Measurements from ENCODE around the gene PABPN1L.
"Not testable (repeated sequence)": the region's sequence is repeated elsewhere in the genome, so short reads cannot be mapped to it uniquely, and the experiment has no call there.

PABPN1L gene

DNA sequence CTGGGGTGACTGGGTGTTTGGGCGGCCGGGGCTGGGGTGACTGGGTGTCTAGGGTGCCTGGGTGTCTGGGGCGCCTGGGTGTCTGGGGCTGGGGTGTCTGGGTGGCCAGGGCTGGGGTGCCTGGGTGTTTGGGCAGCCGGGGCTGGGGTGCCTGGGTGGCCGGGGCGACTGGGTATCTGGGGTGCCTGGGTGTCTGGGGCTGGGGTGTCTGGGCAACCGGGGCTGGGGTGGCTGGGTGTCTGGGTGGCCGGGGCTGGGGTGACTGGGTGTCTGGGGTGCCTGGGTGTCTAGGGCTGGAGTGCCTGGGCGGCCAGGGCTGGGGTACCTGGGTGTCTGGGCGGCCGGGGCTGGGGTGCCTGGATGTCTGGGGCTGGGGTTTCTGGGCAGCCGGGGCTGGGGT is 41.3 kb downstream of the PABPN1L start:
- no peak for DNase-seq

DNA sequence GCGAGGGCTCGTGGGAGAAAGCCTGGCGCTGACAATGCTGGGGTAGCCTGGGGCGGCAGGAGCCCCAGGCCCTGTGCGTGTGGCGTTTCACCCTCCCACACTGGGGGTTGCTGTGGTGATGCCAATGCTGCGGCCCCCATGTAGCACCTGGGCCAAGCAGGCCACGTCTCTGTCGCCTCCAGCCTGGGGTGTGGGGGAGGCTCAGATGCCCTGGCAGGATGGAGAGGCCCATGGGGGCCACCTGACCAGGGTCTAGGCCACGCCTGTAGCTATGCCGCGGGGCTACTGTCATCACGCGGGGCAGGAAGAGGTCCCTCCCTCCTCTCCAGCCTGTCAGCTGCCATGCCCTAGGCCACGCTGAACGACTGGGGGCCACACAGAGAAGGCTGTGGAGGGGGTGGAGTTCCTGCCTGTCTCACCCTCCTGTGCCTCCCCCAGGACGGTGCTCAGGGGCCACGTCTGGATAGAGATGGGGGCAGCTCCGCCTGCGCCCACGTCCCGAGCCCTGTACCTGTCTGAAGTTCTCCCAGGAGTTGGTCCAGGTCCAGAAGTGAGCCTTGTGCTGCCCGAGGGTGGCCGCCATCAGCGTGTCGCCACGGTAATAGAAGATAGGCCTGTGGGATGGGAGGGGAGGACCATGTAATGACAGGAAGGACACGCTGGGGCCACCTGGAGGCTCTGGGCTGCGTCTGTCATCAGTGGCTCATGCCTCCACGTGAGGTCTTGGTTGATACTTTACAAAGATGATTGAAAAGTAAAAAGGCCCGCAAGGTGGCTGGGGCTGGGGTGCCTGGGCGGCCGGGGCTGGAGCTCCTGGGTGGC is 42.0 kb downstream of the PABPN1L start:
- no peak for DNase-seq

DNA sequence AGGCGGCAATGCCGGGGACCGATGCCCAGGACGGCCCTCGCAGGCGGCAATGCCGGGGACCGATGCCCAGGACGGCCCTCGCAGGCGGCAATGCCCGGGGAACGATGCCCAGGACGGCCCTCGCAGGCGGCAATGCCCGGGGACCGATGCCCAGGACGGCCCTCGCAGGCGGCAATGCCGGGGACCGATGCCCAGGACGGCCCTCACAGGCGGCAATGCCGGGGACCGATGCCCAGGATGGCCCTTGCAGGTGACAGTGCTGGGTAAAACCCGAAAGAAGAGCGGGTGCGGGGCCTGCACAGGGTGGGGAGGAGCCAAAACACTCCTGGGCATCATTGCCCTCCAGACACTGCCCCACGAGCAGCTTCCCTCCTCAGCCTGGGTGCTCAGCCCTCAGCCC is 42.8 kb downstream of the PABPN1L start:
- not testable (repeated sequence) for DNase-seq

DNA sequence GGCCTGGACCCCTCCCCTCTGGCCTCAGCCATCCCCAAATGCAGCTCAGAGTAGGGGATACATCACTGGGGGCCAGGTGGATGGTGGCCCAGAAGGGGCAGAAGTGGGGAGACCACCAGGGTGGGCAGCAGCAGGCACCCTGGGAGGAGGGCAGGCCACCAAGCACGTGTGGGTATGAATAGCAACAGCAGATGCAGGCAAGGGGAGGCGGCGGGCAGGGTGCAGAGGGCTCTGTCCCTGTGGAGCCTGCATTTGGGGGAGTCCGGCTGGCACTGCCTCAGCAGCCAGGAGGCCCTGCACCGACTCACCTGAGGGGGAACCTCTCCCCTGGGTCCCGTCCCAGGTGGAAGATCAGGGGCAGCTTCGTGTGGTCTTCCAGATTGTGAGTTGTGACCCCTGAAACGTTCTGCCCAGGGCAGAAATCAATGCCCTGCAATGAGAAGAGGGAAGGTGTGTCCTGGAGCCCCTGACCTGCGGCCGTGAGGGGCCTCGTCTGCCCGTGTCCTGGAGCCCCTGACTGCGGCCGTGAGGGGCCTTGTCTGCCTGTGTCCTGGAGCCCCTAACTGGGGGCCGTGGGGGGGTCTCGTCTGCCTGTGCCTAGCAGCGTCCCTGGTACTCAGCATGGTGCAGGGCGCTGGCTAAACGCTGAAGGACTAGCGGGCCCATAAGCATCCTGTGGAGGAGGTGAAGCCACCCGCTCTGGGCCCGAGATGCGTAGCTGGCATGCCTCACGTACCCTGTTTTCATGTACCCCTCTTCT is 44.0 kb downstream of the PABPN1L start:
- no peak for DNase-seq

DNA sequence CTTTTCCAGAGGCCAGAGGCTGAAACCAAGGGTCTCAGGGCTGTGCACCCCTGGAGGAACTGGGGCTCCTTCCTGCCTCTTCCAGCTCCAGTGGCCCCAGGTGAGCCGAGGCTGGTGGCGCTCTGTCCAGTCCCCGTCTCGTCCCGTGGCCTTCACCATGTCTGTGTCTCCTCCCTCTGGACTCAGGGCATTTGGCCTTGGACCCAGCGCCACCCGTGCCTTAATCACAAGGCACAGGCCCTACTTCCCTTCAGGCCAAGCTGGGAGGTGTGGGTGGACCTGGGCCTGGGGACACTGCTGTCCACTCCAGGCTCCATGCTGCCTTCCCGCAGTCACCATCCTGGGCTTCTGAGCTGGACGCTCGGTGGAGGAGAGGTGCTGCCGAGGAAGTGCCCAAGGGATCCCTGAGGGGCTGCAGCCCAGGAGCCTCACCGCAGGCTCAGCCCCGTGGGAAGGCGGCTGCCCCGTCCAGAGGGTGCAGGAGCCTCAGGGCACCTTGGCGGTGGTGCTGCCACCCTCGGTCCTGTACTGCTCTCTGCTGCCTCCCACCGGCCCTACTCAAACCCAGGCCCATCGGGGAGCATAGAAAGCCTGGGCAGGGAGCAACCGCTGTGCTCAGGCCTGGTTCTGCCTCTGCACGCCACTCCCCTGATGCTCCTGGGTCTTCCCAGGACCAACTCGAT is 45.2 kb downstream of the PABPN1L start:
- no peak for DNase-seq

DNA sequence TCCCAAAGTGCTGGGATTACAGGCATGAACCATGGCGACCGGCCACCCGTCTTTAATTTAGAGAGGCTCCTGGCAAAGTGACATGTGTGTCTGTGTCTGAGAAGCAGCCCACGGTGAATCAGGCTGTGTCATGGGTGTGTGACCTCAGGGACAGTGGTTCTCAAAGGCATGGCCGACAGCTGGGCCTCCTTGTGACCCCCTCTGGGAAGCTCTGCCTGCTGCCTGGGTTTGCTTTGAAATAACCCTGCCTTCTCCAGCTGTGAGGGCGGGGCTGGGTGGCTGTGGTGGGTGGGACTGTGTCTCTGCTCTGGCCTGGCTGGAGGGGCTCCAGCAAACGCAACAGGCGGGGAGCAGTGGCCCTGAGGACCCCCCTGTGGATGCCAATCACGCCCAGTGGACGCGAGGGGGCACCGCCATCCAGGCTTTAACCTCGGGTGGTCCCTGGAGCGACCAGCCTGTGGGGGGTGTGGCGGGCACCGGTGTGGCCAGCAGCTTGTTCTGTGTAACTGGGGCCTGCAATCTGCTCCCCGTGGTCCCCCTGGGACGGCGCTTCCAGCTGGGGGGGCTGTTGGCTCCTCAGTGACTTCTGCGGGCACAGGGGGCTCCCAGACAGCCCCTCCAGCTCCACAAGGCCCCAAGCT is 46.0 kb downstream of the PABPN1L start:
- no peak for DNase-seq

DNA sequence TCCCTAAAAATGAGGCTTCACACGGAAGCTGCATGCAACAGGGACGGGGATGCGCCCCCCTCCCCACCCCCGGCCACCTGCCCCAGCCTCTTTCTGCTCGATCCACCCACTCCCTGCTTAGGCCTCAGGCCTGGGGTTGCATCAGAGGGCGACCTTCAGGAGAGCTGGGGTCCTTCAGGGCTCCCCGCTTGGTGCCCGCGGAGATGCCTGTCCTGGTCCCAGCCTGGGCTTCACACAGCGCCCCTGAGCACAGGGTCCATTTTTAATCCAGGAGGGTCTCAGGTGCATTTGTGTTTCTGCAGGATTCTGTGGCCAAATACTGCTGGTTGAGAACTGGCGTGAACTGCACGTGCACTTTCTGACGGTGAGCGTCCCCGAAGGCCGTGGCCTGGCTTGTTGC is 47.3 kb downstream of the PABPN1L start:
- no peak for DNase-seq

DNA sequence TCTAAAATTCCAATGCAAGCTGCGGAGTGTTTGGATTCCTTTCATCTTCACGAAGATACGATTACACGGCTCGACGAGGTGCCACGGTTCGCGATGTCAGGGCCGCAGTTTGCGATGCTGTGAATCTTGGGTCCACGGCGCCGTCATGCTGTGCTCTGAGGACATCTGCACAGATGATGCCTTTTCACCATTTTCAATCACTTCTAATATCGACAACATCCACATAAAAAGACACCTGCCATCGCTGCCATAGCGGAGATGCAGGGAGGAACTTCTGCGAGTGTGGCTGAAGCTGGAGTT is 47.9 kb downstream of the PABPN1L start:
- DNase-seq, result no peak

DNA sequence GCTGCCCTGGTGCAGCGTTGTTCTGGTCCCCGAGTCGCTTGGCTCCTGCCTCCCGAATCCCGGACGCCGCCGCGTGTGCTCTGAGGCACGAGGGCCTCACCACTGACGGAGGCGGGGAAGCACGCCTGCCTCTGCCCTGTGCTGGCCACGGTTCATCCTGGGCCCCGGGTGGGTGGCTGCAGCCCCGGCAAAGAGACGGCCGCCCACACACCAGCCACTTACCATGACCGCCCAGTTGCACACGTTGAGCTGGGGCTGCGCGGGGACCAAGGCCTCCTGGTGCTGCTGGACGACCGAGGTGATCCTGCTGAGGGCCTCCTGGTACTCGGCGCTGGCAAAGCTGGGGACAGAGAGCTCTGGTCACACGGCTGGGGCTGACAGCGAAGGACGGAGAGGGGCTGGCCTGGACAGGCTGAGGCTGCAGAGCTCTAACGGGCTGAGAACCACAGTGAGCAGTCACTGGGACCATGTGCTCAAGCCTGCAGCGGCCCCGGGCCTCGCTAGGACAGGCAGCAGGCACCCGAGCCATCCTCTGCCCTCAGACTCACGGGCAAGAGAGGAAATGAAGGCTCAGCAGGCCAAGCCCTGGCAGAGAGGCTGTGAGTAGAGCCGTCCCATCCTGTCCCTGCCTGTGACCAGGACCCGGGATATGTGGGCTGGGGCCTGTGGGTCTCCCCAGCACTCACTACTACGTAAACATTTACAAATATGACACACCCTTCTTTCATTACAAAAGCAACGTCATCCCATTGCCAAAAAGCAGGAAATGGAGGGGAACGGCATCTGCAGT is 48.5 kb downstream of the PABPN1L start:
- no peak for DNase-seq

DNA sequence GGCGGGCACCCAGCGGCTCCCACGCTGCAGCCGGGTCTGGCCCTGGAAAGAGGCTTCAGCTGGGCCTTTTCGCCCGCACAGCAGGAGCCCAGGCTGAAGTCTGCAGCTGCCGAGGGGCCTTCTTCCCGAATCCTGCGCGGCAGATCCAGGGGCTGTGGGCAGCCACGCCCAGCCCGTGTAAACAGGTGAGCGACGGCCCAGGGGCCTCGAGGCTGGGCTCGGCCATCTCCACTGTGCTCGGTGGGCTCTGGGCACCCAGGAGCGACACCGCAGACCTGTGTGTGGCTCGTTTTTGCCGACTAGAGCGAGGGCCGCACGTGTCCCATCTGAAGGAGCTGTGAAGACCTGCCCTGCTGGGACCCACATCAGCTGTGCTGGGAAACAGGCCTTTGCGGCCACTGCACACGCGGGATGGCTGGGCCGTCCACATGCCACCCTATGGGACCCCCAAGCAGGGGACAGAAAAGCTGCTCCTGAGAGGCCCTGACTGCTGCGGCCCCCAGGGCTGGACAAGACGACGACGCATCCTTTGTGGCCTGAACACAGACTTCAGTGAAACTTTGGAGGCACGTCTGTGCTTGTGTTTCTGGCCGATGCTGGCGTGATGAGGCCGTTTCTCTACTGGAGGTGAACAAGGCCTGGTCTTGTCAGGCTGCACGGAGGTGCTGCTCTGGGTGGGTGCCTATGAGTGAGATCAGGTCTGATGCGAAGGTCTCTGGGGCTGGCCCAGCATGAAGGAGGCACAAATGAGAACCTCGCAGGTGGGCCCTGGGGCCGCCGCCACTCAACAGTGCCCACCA is 49.5 kb downstream of the PABPN1L start:
- no peak for DNase-seq

DNA sequence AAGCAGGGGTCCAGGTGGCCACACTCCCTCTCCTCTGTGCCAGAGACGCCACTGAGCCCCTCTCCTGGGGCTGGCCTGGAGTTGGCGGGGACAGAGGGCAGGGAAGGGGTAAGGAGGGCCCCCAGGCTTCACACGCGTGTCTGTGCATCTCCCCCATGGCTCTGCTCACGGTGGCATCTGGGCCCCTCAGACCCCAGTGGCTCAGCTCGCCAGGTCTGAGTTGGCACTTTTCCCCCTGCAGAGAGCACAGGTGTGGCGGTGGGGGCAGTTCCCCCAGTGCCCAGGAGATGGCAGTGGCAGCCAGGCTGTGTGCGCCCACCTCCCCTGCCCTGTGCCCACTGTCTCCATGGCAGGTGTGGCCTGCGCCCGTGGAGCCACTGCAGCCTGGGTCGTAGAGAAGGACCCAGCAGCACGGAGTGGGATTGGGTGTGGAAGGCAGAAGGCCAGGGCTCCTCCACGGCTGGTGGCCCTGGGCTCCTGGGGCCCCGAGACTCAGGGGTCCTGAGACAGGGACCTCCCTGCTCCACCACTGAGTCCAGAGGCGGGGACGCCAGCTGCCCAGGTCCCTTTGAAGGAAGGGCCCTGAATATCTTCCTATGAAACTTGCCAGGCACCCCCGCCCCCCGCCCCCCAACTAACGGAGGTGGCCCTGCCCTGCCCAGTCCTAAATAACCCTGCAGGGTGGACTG is 50.4 kb downstream of the PABPN1L start:
- DNase-seq, result peak; percentile 39

DNA sequence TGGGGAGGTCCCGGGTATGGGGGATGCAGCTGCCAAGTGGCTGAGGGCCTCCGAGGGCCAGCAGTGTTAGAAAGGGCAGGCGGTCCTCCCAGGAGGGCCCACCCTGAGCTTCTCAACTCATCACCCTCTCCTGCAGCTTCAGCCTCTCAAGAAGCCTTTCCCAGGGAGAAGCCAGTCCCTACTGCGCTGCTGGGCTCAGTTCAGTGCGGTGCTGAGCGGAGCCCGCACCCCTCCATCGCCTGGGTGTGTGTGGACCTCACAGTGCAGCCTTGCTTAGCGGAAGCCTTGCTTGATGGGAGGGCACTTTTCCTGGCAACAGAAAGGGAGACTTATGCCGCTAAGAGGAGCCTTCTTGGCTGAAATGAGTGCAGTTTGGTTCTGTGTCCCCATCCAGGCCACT is 51.2 kb downstream of the PABPN1L start:
- DNase-seq, result no peak

DNA sequence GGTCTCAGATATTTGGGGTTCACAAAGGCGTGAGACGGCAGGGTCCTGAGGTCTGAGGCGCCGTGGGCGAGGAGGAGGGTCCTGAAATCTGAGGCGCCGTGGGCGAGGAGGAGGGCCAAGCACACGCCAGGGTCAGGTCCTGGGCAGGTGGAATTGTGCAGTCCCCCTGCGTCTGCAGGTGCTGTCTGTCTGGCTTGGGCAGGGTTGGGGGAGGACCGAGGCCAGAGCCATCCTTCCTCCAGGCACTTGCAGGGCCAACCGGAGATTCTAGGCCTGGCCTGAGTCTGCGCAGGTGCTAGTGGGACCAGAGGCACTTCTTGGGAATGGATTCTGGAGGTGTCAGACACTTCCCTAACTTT is 52.3 kb downstream of the PABPN1L start:
- no peak for DNase-seq
